Activated CD4-positive, alpha-beta memory T cell treated with anti-CD3 and anti-CD28 coated beads, Interleukin-2, amount 10 ng/mL, durations not matched to agents 7 days and 5 days (primary cell): ENCODE results near the gene PITX1. TPM values are rescaled to one million over a fixed set of nuclear protein-coding genes. Genes with fewer than 3 reads are reported as not detected.

Source experiments
- CTCF ChIA-PET: fragments of 350-600 bp; sonication (Branson Sonifier 250); formaldehyde crosslinking; loops from one replicate; lab custom pipeline; 2021; ENCODE audit warnings: antibody characterized with exemption, inconsistent platforms; lab: Charles Lee
- POLR2A ChIA-PET: fragments of 350-600 bp; sonication (Branson Sonifier 250); formaldehyde crosslinking; loops from one replicate; lab custom pipeline; 2021; ENCODE audit warnings: antibody characterized with exemption; lab: Charles Lee
- DNase-seq: peaks from one replicate; pipeline ENCODE4 v3.0.0-alpha.2; 2020
- H3K27ac Mint-ChIP-seq: one replicate; pipeline ENCODE4 v1.8.0; 2021; ENCODE audit warnings: mild to moderate bottlenecking, mixed read lengths
- H3K27me3 Mint-ChIP-seq: one replicate; pipeline ENCODE4 v1.8.0; 2021; ENCODE audit warnings: mixed read lengths
- H3K36me3 Mint-ChIP-seq: one replicate; pipeline ENCODE4 v1.8.0; 2021; ENCODE audit warnings: low read depth, mixed read lengths
- H3K4me1 Mint-ChIP-seq: one replicate; pipeline ENCODE4 v1.8.0; 2021; ENCODE audit warnings: mixed read lengths
- H3K4me3 Mint-ChIP-seq: one replicate; pipeline ENCODE4 v1.8.0; 2021; ENCODE audit warnings: mild to moderate bottlenecking, mixed read lengths
- H3K9me3 Mint-ChIP-seq: one replicate; pipeline ENCODE4 v1.8.0; 2021; ENCODE audit warnings: mixed read lengths
- total RNA-seq, 2 experiments: library from RNA; stranded (reverse); gene quantifications; one replicate each; pipeline ENCODE4 v1.2.3, GENCODE V29; 2021

Gene PITX1
- total RNA-seq, 2 experiments from 2014 or later, result 0.18 TPM; not detected in 1

- no peaks in the 10 kb centered on the region for H3K4me1 Mint-ChIP-seq
- no peak overlapping the region for H3K4me3 Mint-ChIP-seq
- no peak overlapping the region for H3K27ac Mint-ChIP-seq
- CTCF ChIA-PET, result no interaction called here
- DNase-seq, result no peak
- no peaks in the 10 kb centered on the region for H3K36me3 Mint-ChIP-seq
- no peaks in the 10 kb centered on the region for H3K9me3 Mint-ChIP-seq
- peaks cover 74% of the 10 kb centered on the region for H3K27me3 Mint-ChIP-seq
- POLR2A ChIA-PET, result interaction anchor here (0.6 kb wide), 1 partner anchor 81 kb away, joined by 3 read pairs; no protein-coding TSS in a partner anchor
Observed at GRCh38 chr5:135046661-135047346, 12.8 kb upstream of the PITX1 start.

- H3K36me3 Mint-ChIP-seq, result no peaks in the 10 kb centered on the region
- H3K27me3 Mint-ChIP-seq, result peaks cover 74% of the 10 kb centered on the region
- ChIA-PET POLR2A (no interaction called here), CTCF (no interaction called here)
- no peak overlapping the region for H3K4me3 Mint-ChIP-seq
- no peak overlapping the region for H3K27ac Mint-ChIP-seq
- H3K9me3 Mint-ChIP-seq, result no peaks in the 10 kb centered on the region
- DNase-seq, result no peak
- no peaks in the 10 kb centered on the region for H3K4me1 Mint-ChIP-seq
Observed at GRCh38 chr5:135045488-135045887, 11.5 kb upstream of the PITX1 start.

GRCh38 chr5:135042595-135042994, 8.6 kb upstream of the PITX1 start:
- no peak for DNase-seq
- ChIA-PET POLR2A (no interaction called here), CTCF (no interaction called here)
- Mint-ChIP-seq H3K27me3 (peaks cover 72% of the 10 kb centered on the region), H3K9me3 (no peaks in the 10 kb centered on the region), H3K4me3 (no peak overlapping the region), H3K36me3 (no peaks in the 10 kb centered on the region), H3K27ac (no peak overlapping the region), H3K4me1 (peaks cover 2% of the 10 kb centered on the region)

- Mint-ChIP-seq H3K27me3 (peaks cover 76% of the 10 kb centered on the region), H3K9me3 (no peaks in the 10 kb centered on the region), H3K27ac (no peak overlapping the region), H3K4me1 (peaks cover 2% of the 10 kb centered on the region), H3K4me3 (no peak overlapping the region), H3K36me3 (no peaks in the 10 kb centered on the region)
- ChIA-PET POLR2A (no interaction called here), CTCF (no interaction called here)
- no peak for DNase-seq
Observed at GRCh38 chr5:135041726-135042125, 7.7 kb upstream of the PITX1 start.

GRCh38 chr5:135041145-135041587, 7.1 kb upstream of the PITX1 start:
- DNase-seq, result no peak
- Mint-ChIP-seq H3K27me3 (peaks cover 76% of the 10 kb centered on the region), H3K36me3 (no peaks in the 10 kb centered on the region), H3K4me1 (peaks cover 2% of the 10 kb centered on the region), H3K27ac (no peak overlapping the region), H3K4me3 (no peak overlapping the region), H3K9me3 (no peaks in the 10 kb centered on the region)
- ChIA-PET POLR2A (no interaction called here), CTCF (no interaction called here)

- POLR2A ChIA-PET, result no interaction called here
- Mint-ChIP-seq H3K9me3 (no peaks in the 10 kb centered on the region), H3K4me1 (peaks cover 2% of the 10 kb centered on the region), H3K27me3 (peaks cover 80% of the 10 kb centered on the region), H3K27ac (no peak overlapping the region), H3K36me3 (no peaks in the 10 kb centered on the region), H3K4me3 (no peak overlapping the region)
- no peak for DNase-seq
- CTCF ChIA-PET, result no interaction called here
Observed at GRCh38 chr5:135040333-135041144, 6.5 kb upstream of the PITX1 start.

GRCh38 chr5:135040034-135040332, 6.0 kb upstream of the PITX1 start:
- no peak for DNase-seq
- H3K27me3 Mint-ChIP-seq, result peaks cover 85% of the 10 kb centered on the region
- no peak overlapping the region for H3K4me3 Mint-ChIP-seq
- no peaks in the 10 kb centered on the region for H3K36me3 Mint-ChIP-seq
- no peak overlapping the region for H3K27ac Mint-ChIP-seq
- ChIA-PET POLR2A (no interaction called here), CTCF (no interaction called here)
- H3K9me3 Mint-ChIP-seq, result no peaks in the 10 kb centered on the region
- H3K4me1 Mint-ChIP-seq, result peaks cover 5% of the 10 kb centered on the region

GRCh38 chr5:135039271-135040033, 5.4 kb upstream of the PITX1 start:
- H3K4me3 Mint-ChIP-seq, result no peak overlapping the region
- ChIA-PET POLR2A (no interaction called here), CTCF (no interaction called here)
- no peaks in the 10 kb centered on the region for H3K9me3 Mint-ChIP-seq
- no peaks in the 10 kb centered on the region for H3K36me3 Mint-ChIP-seq
- no peak for DNase-seq
- no peak overlapping the region for H3K27ac Mint-ChIP-seq
- H3K4me1 Mint-ChIP-seq, result peaks cover 9% of the 10 kb centered on the region
- H3K27me3 Mint-ChIP-seq, result peaks cover 88% of the 10 kb centered on the region

GRCh38 chr5:135038813-135039270, 4.8 kb upstream of the PITX1 start:
- Mint-ChIP-seq H3K27me3 (peaks cover 83% of the 10 kb centered on the region), H3K4me3 (no peak overlapping the region), H3K36me3 (no peaks in the 10 kb centered on the region), H3K4me1 (peaks cover 11% of the 10 kb centered on the region), H3K27ac (no peak overlapping the region), H3K9me3 (no peaks in the 10 kb centered on the region)
- CTCF ChIA-PET, result no interaction called here
- POLR2A ChIA-PET, result no interaction called here
- DNase-seq, result no peak

- POLR2A ChIA-PET, result no interaction called here
- DNase-seq, result no peak
- no peaks in the 10 kb centered on the region for H3K9me3 Mint-ChIP-seq
- H3K27ac Mint-ChIP-seq, result no peak overlapping the region
- no peaks in the 10 kb centered on the region for H3K36me3 Mint-ChIP-seq
- H3K4me1 Mint-ChIP-seq, result peaks cover 12% of the 10 kb centered on the region
- H3K27me3 Mint-ChIP-seq, result peaks cover 79% of the 10 kb centered on the region
- CTCF ChIA-PET, result no interaction called here
- no peak overlapping the region for H3K4me3 Mint-ChIP-seq
Observed at GRCh38 chr5:135038205-135038812, 4.3 kb upstream of the PITX1 start.

- Mint-ChIP-seq H3K36me3 (no peaks in the 10 kb centered on the region), H3K4me3 (no peak overlapping the region), H3K9me3 (no peaks in the 10 kb centered on the region), H3K27me3 (peaks cover 77% of the 10 kb centered on the region), H3K4me1 (peaks cover 15% of the 10 kb centered on the region), H3K27ac (no peak overlapping the region)
- POLR2A ChIA-PET, result interaction anchor here (1.6 kb wide), 1 partner anchor 11 kb away, joined by 3 read pairs; no protein-coding TSS in a partner anchor
- CTCF ChIA-PET, result no interaction called here
- no peak for DNase-seq
Observed at GRCh38 chr5:135037519-135038204, 3.6 kb upstream of the PITX1 start.

GRCh38 chr5:135036405-135036804, 2.4 kb upstream of the PITX1 start:
- no peaks in the 10 kb centered on the region for H3K36me3 Mint-ChIP-seq
- DNase-seq, result no peak
- H3K27ac Mint-ChIP-seq, result no peak overlapping the region
- H3K27me3 Mint-ChIP-seq, result peaks cover 76% of the 10 kb centered on the region
- POLR2A ChIA-PET, result interaction anchor here (1.6 kb wide), 1 partner anchor 12 kb away, joined by 3 read pairs; no protein-coding TSS in a partner anchor
- CTCF ChIA-PET, result no interaction called here
- H3K4me3 Mint-ChIP-seq, result no peak overlapping the region
- H3K4me1 Mint-ChIP-seq, result peaks cover 25% of the 10 kb centered on the region
- H3K9me3 Mint-ChIP-seq, result no peaks in the 10 kb centered on the region
